HG02852 (cell line): ENCODE measurements around the gene NRIP2.

Experiments
- ATAC-seq: cut with Tn5 transposase; IDR thresholded peaks from one replicate; pipeline ENCODE4 v1.9.1; 2021; ENCODE audit warnings: mild to moderate bottlenecking, moderate library complexity; ENCODE audit not compliant: unreplicated experiment

Gene NRIP2

DNA sequence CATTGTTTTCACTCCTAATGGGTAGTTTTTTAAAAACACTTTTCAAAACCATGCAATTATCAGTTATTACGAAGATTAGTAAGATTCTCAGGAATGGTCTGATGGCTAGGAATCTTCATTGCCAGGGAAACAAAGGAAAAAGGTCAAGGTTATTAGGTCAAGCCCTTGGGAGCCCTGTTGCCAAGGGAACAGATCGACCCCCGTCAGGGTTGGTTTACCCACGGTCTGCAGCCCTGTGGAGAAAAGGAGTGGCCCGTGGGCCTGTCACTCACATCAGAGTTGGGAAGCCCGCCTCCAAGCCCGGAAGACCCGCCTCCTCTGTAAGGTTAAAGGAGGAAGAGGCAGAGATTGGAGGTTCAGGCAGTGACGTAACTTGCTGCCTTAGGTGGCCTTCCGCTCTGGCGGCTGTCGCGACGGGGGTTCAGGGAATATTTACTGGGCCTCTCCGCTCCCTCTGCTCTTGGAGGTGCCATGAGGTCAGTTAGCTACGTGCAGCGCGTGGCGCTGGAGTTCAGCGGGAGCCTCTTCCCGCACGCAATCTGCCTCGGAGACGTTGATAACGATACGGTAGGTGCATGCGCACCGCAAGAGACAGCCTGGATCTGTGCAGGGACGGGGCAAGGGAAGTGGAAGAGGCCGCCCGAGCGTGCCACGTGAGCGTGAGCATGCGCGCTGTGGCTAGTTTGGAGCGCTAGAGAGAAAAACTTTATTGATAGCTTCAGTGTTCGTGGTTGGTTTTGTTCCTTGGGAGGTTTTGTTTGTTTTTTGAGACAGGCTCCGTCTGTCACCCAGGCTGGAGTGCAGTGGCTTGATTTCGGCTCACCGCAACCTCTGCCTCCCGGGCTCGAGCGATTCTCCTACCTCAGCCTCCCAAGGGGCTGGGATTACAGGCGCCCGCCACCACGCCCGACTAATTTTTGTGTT, 22.3 kb downstream of the NRIP2 start, which contains the start of gene ITFG2:
ITFG2 (plus strand) TSS at position 379 of the 924 bp plus-strand sequence; CDS start at position 472, 93 bp downstream.
- peak; percentile 96 for ATAC-seq

DNA sequence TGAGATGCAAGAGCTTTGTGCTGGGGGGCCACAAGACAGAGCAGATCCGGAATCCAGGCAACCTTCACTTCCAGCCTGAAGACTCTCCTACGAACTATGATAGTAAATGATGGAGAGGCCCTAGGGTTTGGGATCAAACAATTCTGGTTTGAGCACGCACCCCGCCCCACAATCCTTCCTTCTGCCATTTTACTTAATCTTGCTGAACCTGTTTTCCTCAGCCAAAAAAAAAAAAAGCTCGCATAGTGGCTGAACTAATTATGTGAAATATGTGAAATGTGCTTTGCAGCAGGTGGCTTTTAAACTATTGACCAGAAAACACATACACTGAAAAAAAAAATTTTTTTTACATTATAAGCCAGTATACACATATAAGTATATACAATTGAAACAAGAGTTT, 23.0 kb downstream of the NRIP2 start:
- no peak for ATAC-seq

DNA sequence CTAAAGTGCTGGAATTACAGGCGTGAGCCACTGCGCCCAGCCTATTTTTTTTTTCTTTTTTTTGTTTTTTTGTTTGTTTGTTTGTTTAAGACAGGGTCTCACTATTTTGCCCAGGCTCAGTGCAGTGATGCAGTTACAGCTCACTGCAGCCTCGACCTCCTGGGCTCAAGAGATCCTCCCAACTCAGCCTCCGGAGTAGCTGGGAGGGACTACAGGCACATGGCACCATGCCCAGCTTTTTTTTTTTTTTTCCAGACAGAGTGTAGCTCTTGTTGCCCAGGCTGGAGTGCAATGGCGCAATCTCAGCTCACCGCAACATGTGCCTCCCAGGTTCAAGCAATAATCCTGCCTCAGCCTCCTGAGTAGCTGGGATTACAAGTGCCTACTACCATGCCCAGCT, 28.1 kb downstream of the NRIP2 start:
- no peak for ATAC-seq

DNA sequence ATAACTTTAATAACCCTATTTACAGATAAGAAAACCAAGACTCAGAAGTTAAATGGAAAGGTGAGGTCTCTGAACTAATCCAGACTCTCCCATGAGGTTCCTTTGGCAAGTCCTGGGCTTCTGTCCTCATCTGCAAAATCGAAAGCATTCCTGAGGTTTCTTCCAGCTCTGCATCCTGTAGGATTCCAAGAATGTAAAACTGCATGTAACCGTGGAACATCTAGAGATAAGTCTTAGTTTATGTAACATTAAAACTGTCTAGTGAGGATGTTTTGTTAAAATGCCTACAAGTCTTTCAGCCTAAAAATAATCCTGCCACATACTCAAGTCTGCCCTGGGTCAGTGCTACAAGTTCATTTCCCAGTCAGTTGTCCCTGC, 29.7 kb downstream of the NRIP2 start:
- ATAC-seq: no peak

DNA sequence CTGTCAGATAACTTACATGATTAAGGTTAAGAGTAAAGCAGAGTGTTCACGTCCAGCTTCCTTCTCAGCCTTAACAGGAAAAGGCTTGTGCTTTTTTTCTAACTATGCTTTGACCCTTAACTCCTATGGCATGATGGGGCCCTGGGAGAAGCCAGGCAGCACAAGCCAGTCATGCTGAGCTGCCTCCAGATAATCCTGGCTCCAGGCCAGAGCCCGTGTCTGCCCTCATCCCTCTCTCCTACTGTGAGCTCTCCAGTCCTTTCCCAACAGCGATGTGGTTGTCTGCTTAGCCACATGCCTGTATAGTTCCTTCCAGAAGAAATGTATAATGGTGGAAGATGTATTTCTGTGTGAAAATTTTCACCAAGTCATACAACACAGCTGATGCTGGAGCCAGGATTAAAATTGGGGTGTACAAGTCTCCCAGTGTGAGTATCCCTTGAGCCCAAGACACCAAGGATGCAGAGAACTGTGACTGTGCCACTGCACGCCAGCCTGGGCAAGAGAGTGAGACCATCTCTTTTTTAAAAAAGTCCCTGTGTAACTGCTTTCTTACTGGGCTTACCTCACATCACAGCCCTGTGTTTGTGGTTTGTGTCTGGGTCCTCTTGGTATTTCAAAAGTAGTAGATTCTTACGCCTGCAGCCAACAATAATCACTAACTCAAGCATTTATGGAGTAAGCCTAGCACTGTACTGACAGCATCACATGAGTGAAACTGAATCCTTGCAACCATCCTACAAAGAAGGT, 30.3 kb downstream of the NRIP2 start:
- ATAC-seq: no peak

DNA sequence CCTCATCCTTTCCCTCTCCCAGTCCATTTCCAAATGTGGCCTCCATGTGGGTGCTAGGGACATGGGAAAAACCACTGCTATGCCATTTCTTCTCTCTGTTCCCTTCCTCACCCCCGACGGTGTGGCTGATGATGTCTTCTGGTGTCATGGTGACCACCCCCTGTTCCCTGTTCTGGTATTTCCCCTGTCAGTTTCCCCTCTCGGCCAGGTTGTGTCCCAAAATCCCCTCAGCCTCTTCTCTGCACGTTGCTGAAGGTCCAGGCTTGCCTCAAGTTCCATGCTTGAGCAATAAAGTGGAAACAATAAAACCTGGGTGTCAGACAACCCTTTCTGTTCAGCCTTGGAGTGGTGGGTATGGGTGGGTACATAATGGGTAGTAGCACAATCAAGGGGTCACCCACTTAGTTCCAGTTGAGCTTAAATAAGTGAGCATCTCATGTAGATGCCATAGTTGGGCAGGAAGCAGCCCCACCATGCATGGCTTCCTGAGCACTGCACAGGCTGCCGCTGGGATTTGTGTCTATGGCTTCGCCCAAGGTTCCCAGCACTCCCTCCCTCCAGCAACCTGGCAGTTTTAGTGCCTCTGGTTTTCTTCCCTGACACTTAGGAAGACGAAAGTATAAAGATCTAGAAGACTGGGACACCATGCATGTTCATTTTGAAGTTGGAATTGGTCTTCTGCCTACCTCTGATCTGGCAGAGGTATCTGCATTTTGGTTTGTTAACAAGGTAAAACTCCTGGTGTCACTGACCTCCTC, 31.0 kb downstream of the NRIP2 start:
- no peak for ATAC-seq

DNA sequence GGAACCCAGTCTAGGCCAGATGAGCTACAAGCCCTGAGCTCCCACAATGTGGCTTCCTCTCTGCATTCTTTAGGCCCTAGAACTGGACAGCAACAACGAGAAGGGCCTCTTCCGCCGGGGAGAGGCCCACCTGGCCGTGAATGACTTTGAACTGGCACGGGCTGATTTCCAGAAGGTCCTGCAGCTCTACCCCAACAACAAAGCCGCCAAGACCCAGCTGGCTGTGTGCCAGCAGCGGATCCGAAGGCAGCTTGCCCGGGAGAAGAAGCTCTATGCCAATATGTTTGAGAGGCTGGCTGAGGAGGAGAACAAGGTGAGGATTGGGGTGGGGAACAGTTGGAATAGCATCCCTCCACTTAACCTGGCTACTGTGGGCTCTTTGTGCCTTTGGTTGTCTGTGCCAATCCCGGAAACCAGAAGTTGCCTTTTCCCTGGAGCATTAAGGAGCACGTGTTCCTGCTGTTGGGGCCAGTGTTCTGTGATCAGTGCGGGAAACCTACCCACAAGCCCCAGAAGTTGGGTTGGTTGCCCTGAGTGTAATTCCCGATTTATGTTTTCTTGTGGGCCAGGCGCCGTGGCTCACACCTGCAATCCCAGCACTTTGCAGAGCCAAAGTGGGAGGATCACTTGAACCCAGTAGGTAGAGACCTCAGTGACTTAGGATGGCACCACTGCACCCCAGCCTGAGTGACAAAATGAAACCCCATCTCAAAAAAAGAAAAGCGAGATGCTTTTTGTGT, 33.6 kb downstream of the NRIP2 start:
- no peak for ATAC-seq

DNA sequence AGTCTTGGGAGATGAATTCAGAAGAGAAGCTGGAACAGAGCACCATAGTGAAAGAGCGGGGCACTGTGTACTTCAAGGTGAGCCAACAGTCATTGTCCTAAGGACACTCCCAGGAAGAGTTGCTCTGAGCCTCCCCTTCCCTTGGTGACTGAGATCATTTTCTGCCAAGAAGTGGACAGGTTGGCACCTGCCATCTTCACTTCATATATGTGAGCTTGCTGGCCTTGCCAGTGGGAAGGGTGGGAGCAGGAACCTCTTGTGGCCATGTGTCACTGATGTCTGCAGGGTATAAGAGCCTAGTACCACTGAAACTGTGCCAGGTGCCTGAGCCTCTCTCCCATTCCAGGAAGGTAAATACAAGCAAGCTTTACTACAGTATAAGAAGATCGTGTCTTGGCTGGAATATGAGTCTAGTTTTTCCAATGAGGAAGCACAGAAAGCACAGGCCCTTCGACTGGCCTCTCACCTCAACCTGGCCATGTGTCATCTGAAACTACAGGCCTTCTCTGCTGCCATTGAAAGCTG, 34.7 kb downstream of the NRIP2 start:
- no peak for ATAC-seq

DNA sequence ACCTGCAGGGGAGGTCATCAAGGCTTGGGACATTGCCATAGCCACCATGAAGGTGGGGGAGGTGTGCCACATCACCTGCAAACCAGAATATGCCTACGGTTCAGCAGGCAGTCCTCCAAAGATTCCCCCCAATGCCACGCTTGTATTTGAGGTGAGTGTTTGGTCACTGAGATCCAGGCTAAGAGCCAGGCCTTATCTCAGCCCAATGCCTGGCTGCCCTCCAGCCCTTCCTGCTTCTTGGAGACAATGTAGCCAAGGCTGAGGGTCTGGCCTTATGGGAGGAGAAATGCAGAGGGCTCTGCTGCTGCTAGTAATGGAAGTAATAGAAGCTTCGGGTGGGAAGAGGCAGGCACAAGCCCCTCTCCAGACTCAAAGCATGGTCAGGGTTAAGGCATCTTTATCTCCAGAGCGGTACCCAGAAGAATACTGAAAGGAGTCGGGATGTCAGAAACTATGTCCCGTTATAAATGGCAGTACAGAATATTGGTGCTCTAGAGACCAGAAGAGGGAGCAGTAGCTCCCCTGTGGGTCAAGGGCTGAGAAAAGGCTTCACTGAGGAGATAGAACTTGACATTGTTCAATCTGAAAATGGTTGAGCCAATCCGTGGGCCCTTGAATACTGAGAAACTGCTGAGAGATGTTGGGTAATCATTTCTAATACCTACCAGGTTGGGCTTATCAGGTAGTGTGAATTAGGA, 37.0 kb downstream of the NRIP2 start:
- ATAC-seq: no peak

DNA sequence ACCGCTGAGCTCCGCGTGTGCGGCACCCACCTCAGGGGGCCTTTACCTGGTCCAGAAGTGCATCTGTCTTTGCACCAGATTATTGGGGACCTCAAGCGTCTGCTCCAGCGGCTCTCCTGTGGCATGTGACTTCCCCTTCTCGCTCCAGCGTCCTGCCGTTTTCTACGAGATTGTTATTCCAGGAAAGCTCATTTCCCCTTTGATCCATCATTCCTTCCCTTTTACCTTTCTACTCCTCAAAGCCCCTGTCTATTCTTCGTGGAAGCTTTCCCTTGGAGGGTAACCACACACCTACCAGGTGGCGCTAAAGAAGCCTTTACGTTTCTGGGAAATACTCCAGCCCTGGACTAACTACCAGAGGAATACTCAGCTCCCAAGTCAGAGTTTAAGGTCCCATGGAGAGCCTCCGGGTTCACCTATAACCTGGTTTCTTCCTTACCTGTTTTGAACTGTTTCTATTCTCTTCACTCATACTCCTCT, 38.6 kb downstream of the NRIP2 start:
- ATAC-seq: no peak

DNA sequence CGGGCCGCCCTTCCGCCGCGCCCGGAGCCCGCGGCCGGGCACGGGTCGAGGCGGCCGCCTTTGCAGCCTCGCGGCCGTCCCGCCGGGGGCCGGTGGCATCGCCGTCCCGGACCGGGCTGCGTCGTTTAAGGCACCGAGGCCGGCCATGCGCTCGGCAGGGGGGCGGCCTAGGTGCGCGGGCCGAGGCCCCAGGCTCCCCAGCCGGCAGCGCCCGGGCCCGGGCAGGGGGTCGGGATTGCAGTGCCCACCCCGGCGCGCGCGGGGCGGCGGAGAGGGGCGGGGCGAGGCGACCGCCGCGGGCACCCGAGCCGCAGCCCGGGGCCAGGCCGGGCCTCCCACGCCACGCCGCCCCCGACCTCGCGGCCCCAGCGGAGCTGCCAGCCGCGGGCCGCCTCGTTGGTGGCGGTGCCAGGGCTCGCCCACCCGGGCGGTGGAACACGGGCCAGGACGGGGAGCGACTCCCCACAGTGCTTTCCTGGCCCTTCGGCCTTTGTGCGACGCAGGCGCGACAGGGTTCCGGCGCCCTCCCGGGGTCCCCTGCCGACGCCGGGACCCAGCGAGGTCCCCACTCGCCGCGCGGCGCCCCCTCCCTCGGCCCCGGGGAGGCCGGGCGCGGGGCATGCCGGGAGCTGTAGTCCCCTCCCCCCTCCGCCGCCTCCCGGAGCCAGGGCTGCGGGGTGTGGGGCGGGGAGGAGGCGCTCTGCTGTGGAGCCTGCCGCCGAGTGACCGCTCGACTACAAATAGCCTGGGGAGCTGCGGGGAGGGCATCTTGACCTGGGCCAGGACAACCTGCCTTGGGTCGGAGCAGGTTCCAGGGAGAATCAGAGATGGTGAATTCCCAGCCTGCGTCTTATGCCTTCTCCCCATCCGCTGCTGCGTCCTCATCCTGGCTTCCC, 39.3 kb downstream of the NRIP2 start:
- ATAC-seq: peak; percentile 71

DNA sequence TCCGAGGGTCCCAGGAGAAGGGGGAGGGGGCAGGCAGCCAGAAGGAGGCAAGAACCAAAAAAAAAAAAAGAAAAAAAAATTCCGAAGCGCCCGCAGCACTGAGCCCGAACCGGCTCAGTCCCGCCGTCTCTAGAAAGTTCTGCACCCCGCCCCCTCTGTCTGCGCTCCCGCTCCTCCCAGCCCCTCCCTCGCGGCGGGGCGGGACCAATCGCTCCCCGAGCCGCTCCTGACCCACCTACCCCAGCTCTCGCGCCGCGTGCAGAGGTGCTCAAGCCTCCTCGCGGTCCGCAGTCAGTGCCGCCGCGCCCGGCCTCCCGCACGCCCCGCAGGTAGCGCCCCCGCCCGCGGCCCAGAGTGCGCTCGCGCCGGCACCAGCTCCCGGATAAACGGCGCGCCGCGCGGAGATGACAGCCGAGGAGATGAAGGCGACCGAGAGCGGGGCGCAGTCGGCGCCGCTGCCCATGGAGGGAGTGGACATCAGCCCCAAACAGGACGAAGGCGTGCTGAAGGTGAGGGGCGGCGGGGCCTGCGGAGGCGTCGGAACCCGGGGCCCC, 40.0 kb downstream of the NRIP2 start, which contains the start of gene FKBP4:
FKBP4 (plus strand) TSS at position 235 of the 554 bp plus-strand sequence; CDS start at position 405, 170 bp downstream.
- peak; percentile 83 for ATAC-seq

DNA sequence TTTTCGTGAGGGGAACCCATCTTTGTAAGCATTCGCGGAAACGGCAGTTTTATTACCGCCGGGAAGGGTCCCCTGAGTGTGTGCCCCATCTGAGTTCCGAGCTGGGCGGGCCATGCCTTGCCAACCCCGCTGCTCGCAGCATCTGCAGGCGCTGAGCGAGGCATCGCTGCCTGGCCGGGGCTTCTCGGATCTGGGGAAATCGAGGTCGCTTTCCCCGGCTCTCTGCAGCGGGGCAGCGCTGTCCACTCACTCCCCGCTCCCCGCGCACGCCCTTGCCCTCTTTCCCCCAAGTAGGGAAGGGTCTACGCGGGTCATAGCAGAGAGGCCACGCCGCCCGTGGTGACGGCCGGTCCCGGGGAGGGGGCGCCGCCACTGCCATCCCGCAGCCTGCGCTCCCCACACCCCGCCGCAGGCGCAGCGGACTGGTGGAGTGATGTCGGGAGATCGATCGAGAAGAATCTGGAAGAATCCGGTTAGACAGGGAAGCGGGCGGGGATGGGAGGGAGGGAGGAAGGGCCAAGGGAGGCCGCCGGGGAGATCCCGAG, 40.6 kb downstream of the NRIP2 start:
- peak; percentile 5 for ATAC-seq

DNA sequence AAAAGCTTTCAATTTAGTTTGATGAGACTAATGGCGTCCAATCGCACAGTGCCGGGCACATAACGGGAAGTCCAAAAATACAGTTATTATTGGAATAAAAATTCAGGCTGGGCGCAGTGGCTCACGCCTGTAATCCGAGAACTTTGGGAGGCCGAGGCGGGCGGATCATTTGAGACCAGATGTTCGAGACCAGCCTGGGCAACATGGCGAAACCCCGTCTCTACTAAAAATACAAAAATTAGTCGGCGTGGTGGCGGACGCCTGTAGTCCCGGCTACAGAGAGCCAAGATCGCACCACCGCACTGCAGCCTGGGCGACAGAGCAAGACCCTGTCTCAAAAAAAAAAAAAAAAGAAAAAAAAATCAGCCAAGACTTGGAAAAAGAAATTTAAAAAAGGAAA, 41.3 kb downstream of the NRIP2 start:
- ATAC-seq: no peak

DNA sequence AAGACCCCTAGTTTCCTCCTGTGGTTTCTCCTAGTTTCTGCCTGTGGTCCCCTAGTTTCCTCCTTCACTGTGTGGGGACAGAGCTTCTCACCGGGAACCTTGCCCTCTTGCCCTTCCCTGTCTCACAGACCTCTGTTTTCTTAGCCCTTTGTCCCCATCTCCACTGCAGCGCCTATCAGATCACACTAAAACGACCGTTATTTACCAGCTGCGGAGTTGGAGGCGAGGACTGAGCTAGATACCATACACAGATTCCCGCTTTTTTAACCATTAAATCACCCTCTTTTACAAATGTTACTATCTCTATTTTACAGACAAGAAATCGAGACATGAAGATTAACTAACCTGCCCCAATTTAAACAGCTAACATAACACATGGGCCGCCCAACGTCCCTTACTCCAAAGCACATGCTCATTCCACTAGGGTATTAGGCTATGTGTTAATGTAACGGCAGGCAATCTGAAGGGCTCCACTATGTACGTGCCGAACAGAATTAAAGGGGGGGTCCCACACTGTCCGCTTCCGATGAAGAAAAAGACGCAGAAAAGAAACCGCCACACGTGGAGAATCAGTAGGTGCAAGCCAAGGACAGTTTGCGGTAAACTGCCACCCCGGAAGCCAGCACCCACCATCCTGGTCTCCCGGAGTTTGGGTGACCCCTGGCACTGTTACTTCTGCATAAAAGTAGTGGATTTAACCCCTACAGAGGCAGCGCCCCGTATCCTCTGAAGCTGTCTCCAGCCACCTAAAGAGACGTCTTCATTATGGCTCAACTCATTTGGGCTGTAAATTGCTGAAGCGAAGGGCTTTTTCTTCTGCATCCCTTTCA, 41.9 kb downstream of the NRIP2 start:
- ATAC-seq: no peak

DNA sequence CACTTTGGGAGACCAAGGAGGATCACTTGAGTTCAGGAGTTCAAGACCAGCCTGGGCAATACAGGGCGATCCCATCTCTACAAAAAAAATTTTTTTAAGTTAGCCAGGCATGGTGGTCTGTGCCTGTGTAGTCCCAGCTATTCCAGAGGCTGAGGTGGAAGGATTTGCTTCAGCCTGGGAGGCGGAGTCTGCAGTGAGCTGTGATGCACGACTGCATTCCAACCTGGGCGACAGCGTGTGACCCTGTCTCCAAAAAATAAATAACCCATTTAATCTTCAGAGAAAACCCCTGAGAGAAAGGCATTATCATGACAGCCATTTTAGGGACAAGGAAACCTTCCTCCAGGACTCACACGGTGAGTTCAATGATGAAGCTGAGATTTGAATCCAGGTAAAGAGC, 43.7 kb downstream of the NRIP2 start:
- no peak for ATAC-seq

DNA sequence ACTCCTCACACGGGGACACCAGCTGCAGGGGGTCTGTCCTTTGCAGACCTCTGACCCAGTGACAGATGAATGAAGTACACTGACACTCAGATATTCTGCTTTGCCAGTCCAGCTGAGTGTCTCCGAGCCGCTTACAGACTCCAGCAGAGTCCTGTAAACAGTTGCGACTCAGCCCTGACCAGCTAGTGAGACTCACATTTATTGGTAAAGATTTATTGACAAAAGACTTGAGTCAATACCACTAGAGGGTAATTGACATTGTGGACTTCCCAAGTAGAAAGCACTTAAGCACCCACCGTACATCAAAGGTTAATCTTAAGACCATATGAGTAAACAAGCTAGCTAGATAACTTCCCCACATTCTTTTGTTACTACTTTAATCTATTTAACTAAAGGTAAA, 49.8 kb downstream of the NRIP2 start:
- ATAC-seq: no peak
